ENCODE data around the gene PCBP2.

The PCBP2 gene

GRCh38 chr12:53485955-53486735 is 34.2 kb downstream of the PCBP2 start:
- TF ChIP-seq REST (IDR thresholded peaks at IDR 0.05; ENCODE audit: low read depth) = no peak
- TF ChIP-seq EP300 (IDR thresholded peaks at IDR 0.05; ENCODE audit: borderline replicate concordance) = no peak
- TF ChIP-seq EGR1 (IDR thresholded peaks at IDR 0.05) = no peak
- TF ChIP-seq RAD21 (IDR thresholded peaks at IDR 0.05; ENCODE audit: low read depth) = no peak
- TF ChIP-seq MAX (IDR thresholded peaks at IDR 0.05) = no peak

DNA sequence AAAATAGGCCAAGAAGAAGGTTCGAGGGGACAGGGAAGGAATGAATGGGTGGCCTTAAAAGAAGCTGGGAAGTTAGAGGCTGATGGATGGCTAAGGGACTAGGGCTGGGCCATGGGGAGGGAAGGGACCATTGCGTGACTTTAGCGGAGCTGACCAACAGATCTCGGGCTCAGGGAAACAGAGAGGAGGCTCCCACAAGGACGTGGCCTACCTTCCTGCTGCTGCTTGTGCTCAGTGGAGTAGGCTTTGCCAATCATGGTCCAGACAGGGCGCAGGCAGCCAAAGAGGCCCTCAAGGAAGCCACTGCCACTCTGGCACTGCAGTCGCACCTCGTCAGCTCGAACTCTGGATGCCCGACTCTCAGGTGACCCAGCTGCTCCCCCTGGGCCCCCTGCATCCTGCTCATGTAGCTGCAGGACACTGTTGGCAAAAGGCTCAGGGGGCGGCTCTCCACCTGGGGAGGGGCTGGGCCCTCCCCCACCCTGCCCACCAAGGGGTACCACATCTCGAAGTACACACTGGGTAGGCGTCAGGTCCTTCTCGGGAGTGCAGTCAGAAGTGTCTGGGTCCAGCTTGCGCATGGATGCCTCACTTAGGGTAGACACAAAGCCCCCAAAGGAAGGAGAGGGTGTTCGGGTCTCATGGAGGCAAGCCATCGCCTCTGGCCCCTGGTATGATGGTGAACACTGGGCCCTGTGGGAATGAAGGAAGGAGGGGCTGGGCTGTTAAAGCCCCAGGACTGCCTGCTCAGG is 35.0 kb downstream of the PCBP2 start:
- peak; percentile 24; the same call in 1 of the 2 replicates for TF ChIP-seq ZBTB7A (IDR thresholded peaks at IDR 0.05; ENCODE audit: low read depth)
- no peak for TF ChIP-seq YY1 (IDR thresholded peaks at IDR 0.05; ENCODE audit: low read depth)

DNA sequence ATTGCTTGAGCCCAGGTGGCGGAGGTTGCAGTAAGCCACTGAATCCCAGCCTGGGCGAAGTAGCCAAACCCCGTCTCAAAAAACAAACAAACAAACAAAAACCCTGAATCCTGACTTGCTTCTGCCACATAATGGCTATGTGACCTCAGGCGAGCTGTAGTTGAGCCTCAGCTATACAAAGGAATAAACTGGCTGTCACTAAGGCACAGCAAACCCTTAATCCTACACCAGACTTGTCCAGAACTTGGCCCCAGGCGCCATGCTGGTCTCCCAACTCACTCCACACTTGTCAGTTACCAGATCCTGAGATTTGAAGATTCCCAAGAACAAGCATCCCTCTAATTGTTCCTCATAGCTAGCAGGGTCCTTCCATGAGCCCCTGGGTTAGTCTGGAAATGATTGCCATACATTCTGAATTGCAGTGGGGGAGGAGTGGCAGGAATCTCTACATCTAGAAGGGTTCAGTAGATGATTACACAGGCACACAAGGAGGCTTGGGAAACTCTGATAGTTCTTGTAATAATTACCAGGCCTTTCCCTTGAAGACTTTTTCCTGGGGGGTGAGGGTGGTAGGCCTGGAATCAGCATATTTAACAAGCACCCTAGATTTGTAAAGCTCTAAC is 37.5 kb downstream of the PCBP2 start:
- no peak for TF ChIP-seq CREB1 (IDR thresholded peaks at IDR 0.05; ENCODE audit: low read depth)
- TF ChIP-seq CEBPB (IDR thresholded peaks at IDR 0.05) = no peak
- TF ChIP-seq EP300 (IDR thresholded peaks at IDR 0.05; ENCODE audit: borderline replicate concordance) = no peak
- TF ChIP-seq USF1 (IDR thresholded peaks at IDR 0.05) = no peak
- TF ChIP-seq TCF12 (IDR thresholded peaks at IDR 0.05; ENCODE audit: low read depth) = no peak
- TF ChIP-seq MAX (IDR thresholded peaks at IDR 0.05) = no peak
- TF ChIP-seq REST (IDR thresholded peaks at IDR 0.05; ENCODE audit: low read depth) = no peak
- no peak for TF ChIP-seq FOXM1 (IDR thresholded peaks at IDR 0.05; ENCODE audit: borderline replicate concordance, low read depth)

GRCh38 chr12:53492188-53492587 is 40.3 kb downstream of the PCBP2 start:
- no peak for TF ChIP-seq TEAD4 (IDR thresholded peaks at IDR 0.05)

GRCh38 chr12:53492830-53493609 is 41.1 kb downstream of the PCBP2 start:
- TF ChIP-seq YY1 (IDR thresholded peaks at IDR 0.05; ENCODE audit: low read depth) (peak; percentile 55; the same call in 1 of the 2 replicates), TCF12 (IDR thresholded peaks at IDR 0.05; ENCODE audit: low read depth) (peak; percentile 65; the same call in 1 of the 2 replicates), EP300 (IDR thresholded peaks at IDR 0.05; ENCODE audit: borderline replicate concordance) (no peak), CREB1 (IDR thresholded peaks at IDR 0.05; ENCODE audit: low read depth) (no peak), NFIC (IDR thresholded peaks at IDR 0.05) (0 out of 2 replicates have a peak, but pooled peaks have one; percentile 43), USF1 (IDR thresholded peaks at IDR 0.05) (peak; percentile 97), EGR1 (IDR thresholded peaks at IDR 0.05) (peak; percentile 58; the same call in 1 of the 2 replicates), CEBPB (IDR thresholded peaks at IDR 0.05) (no peak), ZBTB7A (IDR thresholded peaks at IDR 0.05; ENCODE audit: low read depth) (peak; percentile 96), TEAD4 (IDR thresholded peaks at IDR 0.05) (peak; percentile 20; the same call in 1 of the 2 replicates), MAX (IDR thresholded peaks at IDR 0.05) (peak; percentile 87), RAD21 (IDR thresholded peaks at IDR 0.05; ENCODE audit: low read depth) (no peak), TAF1 (IDR thresholded peaks at IDR 0.05; ENCODE audit: low read depth) (peak; percentile 82), REST (IDR thresholded peaks at IDR 0.05; ENCODE audit: low read depth) (no peak), FOXM1 (IDR thresholded peaks at IDR 0.05; ENCODE audit: borderline replicate concordance, low read depth) (no peak)
